Epithelial cell of proximal tubule (primary cell): ENCODE data around the gene NPAS1. TPM values are rescaled to one million over a fixed set of nuclear protein-coding genes. Genes with fewer than 3 reads are reported as not detected.
A peak's percentile ranks its signal among the peaks of the same experiment; 100 is the strongest.

ENCODE experiments used
- DNase-seq: peaks from one replicate; pipeline ENCODE4 v3.0.0-alpha.2; 2011; ENCODE audit warnings: low read depth
- H3K4me3 ChIP-seq: 2 replicates; pipeline ENCODE4 v1.5.1; 2011; ENCODE audit warnings: low read depth, mild to moderate bottlenecking, low read length
- total RNA-seq: library from RNA; depleted of rRNA; stranded (reverse); fragments of >200 nt; gene quantifications from 2 replicates; pipeline ENCODE4 v1.2.3, GENCODE V29; 2015
- TF ChIP-seq, protein P1 (sequence below): conservative IDR thresholded peaks from 2 replicates; pipeline ENCODE4 v1.5.1; 2012; ENCODE audit warnings: low read depth, mild to moderate bottlenecking, low read length

NPAS1 gene
- total RNA-seq, 1 donor from 2014 or later = 0.63 TPM

DNA sequence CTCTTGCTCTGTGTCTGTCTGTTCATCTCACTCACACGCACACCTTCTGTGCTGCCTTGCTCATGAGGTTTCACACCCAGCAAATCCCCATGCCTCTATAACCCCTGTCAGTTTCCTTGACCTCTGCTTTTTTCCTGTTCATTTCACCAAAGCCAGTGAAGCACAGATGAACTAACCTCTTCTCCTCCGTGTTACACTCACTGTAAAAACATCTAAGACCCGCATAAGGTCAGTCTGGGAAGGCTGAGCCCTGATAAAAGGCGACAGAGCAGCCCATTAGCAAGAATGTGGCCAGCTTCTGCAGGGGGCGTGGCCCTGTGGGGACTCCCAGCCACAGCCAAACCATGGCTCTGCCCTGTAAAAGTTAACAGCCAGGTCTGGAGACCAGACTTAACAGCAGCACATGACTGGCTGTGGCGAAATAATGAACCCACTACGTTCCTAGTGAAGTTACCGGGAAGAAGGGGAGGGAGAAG lies 42.8 kb upstream of the NPAS1 start:
- DNase-seq = peak; percentile 76
- TF ChIP-seq, protein P1, sequence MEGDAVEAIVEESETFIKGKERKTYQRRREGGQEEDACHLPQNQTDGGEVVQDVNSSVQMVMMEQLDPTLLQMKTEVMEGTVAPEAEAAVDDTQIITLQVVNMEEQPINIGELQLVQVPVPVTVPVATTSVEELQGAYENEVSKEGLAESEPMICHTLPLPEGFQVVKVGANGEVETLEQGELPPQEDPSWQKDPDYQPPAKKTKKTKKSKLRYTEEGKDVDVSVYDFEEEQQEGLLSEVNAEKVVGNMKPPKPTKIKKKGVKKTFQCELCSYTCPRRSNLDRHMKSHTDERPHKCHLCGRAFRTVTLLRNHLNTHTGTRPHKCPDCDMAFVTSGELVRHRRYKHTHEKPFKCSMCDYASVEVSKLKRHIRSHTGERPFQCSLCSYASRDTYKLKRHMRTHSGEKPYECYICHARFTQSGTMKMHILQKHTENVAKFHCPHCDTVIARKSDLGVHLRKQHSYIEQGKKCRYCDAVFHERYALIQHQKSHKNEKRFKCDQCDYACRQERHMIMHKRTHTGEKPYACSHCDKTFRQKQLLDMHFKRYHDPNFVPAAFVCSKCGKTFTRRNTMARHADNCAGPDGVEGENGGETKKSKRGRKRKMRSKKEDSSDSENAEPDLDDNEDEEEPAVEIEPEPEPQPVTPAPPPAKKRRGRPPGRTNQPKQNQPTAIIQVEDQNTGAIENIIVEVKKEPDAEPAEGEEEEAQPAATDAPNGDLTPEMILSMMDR = no peak
- no peak overlapping the region for H3K4me3 ChIP-seq

DNA sequence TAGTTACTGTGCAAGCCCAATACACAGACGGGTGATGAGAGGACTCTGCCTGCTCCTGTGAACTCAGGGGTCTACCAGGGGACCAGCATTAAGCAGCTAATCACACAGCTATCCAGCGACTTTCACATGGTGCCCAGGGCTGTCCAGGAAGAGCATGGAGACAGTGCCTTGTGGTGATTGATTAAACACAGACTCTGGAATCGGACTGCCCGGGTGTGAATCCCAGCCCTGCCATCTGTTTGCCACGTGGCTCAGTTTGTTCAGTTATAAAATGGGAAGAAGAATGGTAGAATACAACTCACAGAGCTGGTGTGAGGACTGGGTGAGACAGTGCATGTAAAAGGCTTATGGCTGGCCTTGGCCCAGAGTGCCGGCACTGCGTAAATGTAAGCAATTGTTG lies 42.1 kb upstream of the NPAS1 start:
- DNase-seq = no peak
- TF ChIP-seq, protein P1 = no peak
- no peak overlapping the region for H3K4me3 ChIP-seq

DNA sequence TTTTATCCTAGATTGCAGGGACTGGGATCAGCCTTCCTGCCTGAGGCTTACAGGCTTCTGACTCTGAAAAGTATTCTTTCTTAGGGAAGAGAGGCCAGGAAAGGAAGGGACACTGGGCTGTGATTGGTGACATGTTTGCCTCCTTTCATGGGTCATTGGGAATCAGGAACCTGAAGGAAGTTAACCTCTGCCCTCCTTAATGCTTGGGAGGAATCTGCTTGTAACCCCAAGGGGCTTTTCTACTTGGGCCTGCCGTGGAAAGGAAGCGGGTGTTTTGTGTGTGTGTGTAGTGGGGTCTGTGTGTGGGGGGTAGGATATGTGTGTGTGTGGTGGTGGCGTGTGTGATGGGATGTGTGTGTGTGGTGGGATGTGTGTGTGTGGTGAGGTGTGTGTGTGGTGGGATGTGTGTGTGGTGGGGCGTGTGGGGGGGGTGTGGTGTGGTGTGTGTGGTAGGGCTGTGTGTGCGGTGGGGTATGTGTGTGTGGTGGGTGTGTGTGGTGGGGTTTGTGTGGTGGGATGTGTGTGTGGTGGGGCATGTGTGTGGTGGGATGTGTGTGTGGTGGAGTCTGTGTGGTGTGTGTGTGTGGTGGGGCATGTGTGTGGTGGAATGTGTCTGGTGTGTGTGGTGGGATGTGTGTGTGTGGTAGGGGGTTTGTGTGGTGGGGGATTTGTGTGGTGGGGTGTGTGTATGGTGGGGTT lies 41.3 kb upstream of the NPAS1 start:
- DNase-seq = no peak
- TF ChIP-seq, protein P1 = no peak
- H3K4me3 ChIP-seq = no peak overlapping the region

DNA sequence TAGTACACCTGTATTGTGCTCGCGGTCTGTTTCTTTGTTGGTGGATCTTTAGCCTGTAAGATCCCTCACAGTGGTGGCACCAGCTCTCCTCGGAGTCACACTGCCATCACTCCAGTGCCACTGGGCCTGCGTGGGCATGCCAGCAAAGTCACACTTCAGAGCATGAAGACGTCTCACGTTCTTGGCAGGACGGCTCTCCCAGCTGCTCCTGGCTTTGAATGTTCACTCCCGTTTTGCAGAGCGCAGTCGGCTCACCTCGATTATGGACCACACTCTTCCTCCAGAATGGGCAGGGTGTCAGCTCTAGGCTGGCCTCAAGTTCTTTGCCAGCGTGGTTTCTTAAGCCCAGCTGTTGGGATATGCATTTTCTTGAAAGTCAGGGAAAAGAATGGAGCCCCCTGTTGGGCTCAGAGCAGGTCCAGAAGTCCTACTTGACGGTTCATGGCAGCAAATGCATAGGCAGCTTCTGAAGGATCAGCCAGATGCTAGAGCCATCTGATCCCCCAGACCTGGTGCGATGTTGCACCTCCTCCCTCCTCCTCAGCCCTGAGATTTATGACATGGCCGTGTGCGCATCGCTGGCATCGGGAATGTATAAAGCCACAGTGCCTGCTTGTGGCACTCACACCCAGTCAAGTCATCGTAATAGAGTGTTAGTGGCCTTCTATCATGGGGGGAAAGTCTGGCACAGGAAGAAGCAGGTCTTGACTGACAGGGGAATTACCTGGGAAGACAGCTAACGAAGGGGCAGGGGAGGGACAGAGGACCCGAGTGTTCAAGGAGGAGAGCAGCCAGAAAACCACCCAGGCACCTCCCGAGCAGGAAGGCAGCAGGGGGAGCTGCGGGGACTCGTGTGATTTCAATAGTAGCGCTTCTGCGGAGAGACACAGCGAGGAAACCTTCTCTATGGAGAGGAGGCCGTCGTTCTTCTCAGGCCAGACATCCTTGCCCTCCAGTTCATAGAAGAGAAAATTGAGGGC lies 40.2 kb upstream of the NPAS1 start:
- TF ChIP-seq, protein P1 = no peak
- no peak for DNase-seq
- H3K4me3 ChIP-seq = no peak overlapping the region

DNA sequence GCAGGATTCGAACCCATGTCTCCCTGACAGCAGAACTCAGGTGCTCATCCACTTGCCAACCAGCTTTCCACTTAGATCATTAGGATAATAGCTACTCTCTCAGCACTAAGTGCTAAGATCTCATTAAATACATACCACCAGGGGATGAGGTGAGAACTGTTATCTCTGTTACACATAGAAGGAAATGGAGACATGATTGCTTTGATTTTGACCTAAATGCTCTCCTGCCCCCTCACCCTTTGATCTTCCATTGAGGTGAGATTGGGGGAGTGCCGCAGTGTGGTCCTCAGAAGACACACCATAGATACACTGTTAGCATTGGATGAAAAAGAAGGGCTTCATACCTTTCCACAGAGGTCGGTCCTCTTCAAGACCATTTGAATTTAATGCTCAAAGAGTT lies 38.9 kb upstream of the NPAS1 start:
- no peak overlapping the region for H3K4me3 ChIP-seq
- TF ChIP-seq, protein P1 = no peak
- DNase-seq = no peak

DNA sequence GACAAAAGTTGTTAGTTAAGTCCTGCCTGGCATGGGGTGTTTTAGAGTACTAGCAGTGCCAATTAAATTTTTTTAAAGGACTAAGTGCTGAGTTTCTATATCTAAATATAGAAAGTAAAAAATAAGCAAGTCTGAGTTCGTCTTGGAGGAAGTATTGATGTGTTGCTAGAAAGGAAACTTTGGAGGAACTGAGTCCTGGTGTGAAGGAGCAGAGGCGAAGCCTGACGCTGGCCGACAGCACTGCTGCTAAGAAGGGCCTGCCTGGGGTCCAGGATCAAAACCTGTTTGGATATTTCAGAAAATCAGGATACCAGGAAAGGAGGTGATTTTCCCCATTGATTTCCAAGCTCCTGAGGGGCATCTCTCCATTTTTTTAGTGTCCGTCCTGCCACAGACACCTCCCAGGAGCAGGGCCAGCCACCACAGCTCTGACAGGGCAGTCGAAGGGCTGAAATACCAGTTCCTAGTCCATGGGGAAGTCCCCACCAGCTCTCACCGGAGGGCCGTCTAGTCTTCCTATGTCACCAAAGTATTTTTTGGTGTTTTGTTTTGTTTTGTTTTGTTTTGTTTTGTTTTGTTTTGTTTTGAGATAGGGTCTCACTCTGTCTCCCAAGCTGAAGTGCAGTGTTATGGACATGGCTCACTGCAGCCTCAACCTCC lies 38.2 kb upstream of the NPAS1 start:
- DNase-seq = no peak
- TF ChIP-seq, protein P1 = no peak
- H3K4me3 ChIP-seq = no peak overlapping the region
